BJ (cell line): ENCODE measurements around the gene BCAS3. TPM values are rescaled to one million over a fixed set of nuclear protein-coding genes. Genes with fewer than 3 reads are reported as not detected.

Source experiments
- CTCF ChIA-PET: fragments of 350-600 bp; formaldehyde crosslinking; extraction: SDS; loops from one replicate; lab custom pipeline; 2021; ENCODE audit warnings: antibody characterized with exemption, inconsistent platforms; lab: Yijun Ruan, JAX
- POLR2A ChIA-PET: fragments of 300-600 bp; sonication (Branson Sonifier 250); formaldehyde crosslinking; extraction: SDS; loops from one replicate; lab custom pipeline; 2021; ENCODE audit warnings: antibody characterized with exemption; lab: Charles Lee
- DNase-seq: peaks from one replicate; pipeline ENCODE4 v3.0.0-alpha.2; 2011; ENCODE audit warnings: low read depth
- H3K27me3 ChIP-seq: 2 replicates; pipeline ENCODE4 v1.6.0; 2011; ENCODE audit warnings: low read length; ENCODE audit not compliant: control insufficient read depth, insufficient read depth
- H3K36me3 ChIP-seq: 2 replicates; pipeline ENCODE4 v1.5.1; 2011; ENCODE audit warnings: low read length; ENCODE audit not compliant: control insufficient read depth, insufficient read depth
- H3K4me3 ChIP-seq: 2 replicates; pipeline ENCODE4 v1.5.1; 2011; ENCODE audit warnings: low read depth, mild to moderate bottlenecking, control low read depth, low read length
- CTCF ChIP-seq: IDR thresholded peaks from 2 replicates; pipeline ENCODE4 v1.5.1; 2011; ENCODE audit warnings: low read depth, mild to moderate bottlenecking, control low read depth, inconsistent platforms, low read length, moderate library complexity; ENCODE audit not compliant: insufficient read depth
- polyA minus RNA-seq: library from RNA; depleted of rRNA, polyadenylated mRNA; stranded (reverse); fragments of >200 nt; gene quantifications from 2 replicates; pipeline ENCODE4 v1.2.3, GENCODE V29; 2011; rRNA and poly(A)+ RNA removed
- polyA plus RNA-seq: library from polyadenylated mRNA; depleted of rRNA; stranded (reverse); fragments of >200 nt; gene quantifications from 2 replicates; pipeline ENCODE4 v1.2.3, GENCODE V29; 2011; rRNA removed

Gene BCAS3
- polyA plus RNA-seq: 16.1 and 19.5 TPM in 2 replicates
- polyA minus RNA-seq: 79.4 and 84.5 TPM in 2 replicates

GRCh38 chr17:60677308-60678117, at the start of gene BCAS3:
Gene BCAS3 (plus strand): TSS chr17:60677851.
- no peak for TF ChIP-seq CTCF
- ChIA-PET POLR2A (interaction anchor here (0.8 kb wide), 1 partner anchor 78 kb away, joined by 4 read pairs; the partner anchor contains the start of gene PPM1D), CTCF (no interaction called here)
- Histone ChIP-seq H3K36me3 (no peaks in the 10 kb centered on the region), H3K27me3 (no peaks in the 10 kb centered on the region), H3K4me3 (peak within 1 kb of the TSS; percentile 96)
- DNase-seq: peak; percentile 95

- no peaks in the 10 kb centered on the region; the same call in 1 of the 2 replicates for H3K36me3 ChIP-seq
- no peak for DNase-seq
- ChIA-PET POLR2A (no interaction called here), CTCF (interaction anchor here (1.1 to 2.4 kb wide), 4 partner anchors 10 to 30 kb away, joined by 3 to 11 read pairs (median 4); no protein-coding TSS in a partner anchor)
- no peak overlapping the region for H3K4me3 ChIP-seq
- H3K27me3 ChIP-seq: no peaks in the 10 kb centered on the region
- no peak for TF ChIP-seq CTCF
Observed at GRCh38 chr17:60628252-60628889, 49.3 kb upstream of the BCAS3 start.

- no peak for TF ChIP-seq CTCF
- Histone ChIP-seq H3K27me3 (no peaks in the 10 kb centered on the region), H3K36me3 (no peaks in the 10 kb centered on the region; the same call in 1 of the 2 replicates), H3K4me3 (no peak overlapping the region)
- no peak for DNase-seq
- CTCF ChIA-PET: interaction anchor here (1.1 to 2.4 kb wide), 3 partner anchors 10 to 29 kb away, joined by 3 to 11 read pairs (median 4); no protein-coding TSS in a partner anchor
- POLR2A ChIA-PET: no interaction called here
Observed at GRCh38 chr17:60629120-60629519, 48.5 kb upstream of the BCAS3 start.

- H3K36me3 ChIP-seq: peaks cover 2% of the 10 kb centered on the region
- DNase-seq: no peak
- POLR2A ChIA-PET: no interaction called here
- H3K27me3 ChIP-seq: no peaks in the 10 kb centered on the region
- H3K4me3 ChIP-seq: no peak overlapping the region
- TF ChIP-seq CTCF: no peak
- CTCF ChIA-PET: interaction anchor here (0.6 to 2.4 kb wide), 4 partner anchors 8 to 23 kb away, joined by 3 to 12 read pairs (median 7); no protein-coding TSS in a partner anchor
Observed at GRCh38 chr17:60630352-60630751, 47.3 kb upstream of the BCAS3 start.

- POLR2A ChIA-PET: interaction anchor here (0.6 kb wide), 1 partner anchor 10 kb away, joined by 5 read pairs; no protein-coding TSS in a partner anchor
- no peak for DNase-seq
- TF ChIP-seq CTCF: no peak
Observed at GRCh38 chr17:60631119-60631518, 46.5 kb upstream of the BCAS3 start.

More at GRCh38 chr17:60631119-60631518, 46.5 kb upstream of the BCAS3 start:
- CTCF ChIA-PET: interaction anchor here (1.6 to 2.4 kb wide), 2 partner anchors 8 to 10 kb away, joined by 11 to 12 read pairs; no protein-coding TSS in a partner anchor
- Histone ChIP-seq H3K36me3 (peaks cover 5% of the 10 kb centered on the region), H3K27me3 (no peaks in the 10 kb centered on the region), H3K4me3 (no peak overlapping the region)
